Nucleus accumbens (tissue), 56 donors: ENCODE results near the gene RNF34.

Experiments used
- DNase-seq, 56 donors: peaks; one replicate each; lab custom pipeline; 2025; lab: John Stamatoyannopoulos, UW

RNF34 gene

GRCh38 chr12:121461048-121461447 lies 61.1 kb downstream of the RNF34 start:
- peak in 3 of 56 donors; percentile 5 to 29 (median 14) for DNase-seq

- DNase-seq, result no peak
These were observed 64.4 kb downstream of the RNF34 start for GRCh38 chr12:121464331-121464730.

- DNase-seq, result peak in 1 of 56 donors; percentile 7
These were observed 66.2 kb downstream of the RNF34 start for GRCh38 chr12:121465921-121466793.

GRCh38 chr12:121466794-121467637 lies 67.1 kb downstream of the RNF34 start:
- peak; percentile 35 to 94 (median 82) for DNase-seq

GRCh38 chr12:121467638-121468498 lies 68.0 kb downstream of the RNF34 start:
- peak in 10 of 56 donors; percentile 40 to 71 (median 54) for DNase-seq

- no peak for DNase-seq
These were observed 68.5 kb downstream of the RNF34 start for GRCh38 chr12:121468499-121468801.

- DNase-seq, result no peak
These were observed 70.8 kb downstream of the RNF34 start for GRCh38 chr12:121470751-121471150.

- DNase-seq, result no peak
These were observed 72.4 kb downstream of the RNF34 start for GRCh38 chr12:121472150-121472905.
